HG03378 (cell line): ENCODE measurements around the gene TUBGCP6.
"Not testable (repeated sequence)": the region's sequence is repeated elsewhere in the genome, so short reads cannot be mapped to it uniquely, and the experiment has no call there.

Experiments
- ATAC-seq: cut with Tn5 transposase; IDR thresholded peaks from one replicate; pipeline ENCODE4 v1.9.1; 2021; ENCODE audit warnings: mild to moderate bottlenecking, moderate library complexity; ENCODE audit not compliant: unreplicated experiment

TUBGCP6 gene

GRCh38 chr22:50171965-50172421 is 72.8 kb downstream of the TUBGCP6 start:
- no peak for ATAC-seq

DNA sequence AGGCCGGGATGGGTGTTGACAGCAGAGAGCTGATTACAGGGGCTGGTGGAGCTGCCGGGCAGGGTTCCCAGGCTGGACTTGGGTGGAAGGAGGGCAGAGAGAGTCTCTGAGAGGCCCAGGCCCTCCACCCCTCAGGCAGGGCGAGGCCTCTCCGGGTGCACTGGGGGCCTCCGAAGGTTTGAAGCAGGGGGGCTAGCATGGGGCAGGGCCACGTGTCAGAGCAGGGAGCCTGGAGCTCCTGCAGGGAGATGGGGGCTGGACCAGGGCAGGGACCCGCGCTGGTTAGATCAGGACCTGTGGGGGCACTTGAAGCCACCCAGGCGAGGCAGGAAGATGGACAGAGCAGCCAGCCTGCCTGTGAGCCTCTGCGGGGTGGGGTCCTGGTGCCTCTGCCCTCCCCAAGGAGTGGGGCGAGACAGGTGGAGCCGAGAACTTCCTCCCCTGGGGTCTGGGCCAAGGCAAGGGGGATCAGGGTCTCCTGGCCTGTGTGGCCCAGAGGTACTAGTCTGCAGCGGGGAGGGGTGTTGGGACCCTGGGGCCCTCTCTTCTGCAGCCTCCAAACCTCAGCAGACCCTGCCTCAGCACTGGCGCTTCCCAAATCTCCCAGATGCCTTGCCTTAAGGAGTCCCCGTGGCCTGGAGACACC is 73.4 kb downstream of the TUBGCP6 start:
- ATAC-seq: no peak

DNA sequence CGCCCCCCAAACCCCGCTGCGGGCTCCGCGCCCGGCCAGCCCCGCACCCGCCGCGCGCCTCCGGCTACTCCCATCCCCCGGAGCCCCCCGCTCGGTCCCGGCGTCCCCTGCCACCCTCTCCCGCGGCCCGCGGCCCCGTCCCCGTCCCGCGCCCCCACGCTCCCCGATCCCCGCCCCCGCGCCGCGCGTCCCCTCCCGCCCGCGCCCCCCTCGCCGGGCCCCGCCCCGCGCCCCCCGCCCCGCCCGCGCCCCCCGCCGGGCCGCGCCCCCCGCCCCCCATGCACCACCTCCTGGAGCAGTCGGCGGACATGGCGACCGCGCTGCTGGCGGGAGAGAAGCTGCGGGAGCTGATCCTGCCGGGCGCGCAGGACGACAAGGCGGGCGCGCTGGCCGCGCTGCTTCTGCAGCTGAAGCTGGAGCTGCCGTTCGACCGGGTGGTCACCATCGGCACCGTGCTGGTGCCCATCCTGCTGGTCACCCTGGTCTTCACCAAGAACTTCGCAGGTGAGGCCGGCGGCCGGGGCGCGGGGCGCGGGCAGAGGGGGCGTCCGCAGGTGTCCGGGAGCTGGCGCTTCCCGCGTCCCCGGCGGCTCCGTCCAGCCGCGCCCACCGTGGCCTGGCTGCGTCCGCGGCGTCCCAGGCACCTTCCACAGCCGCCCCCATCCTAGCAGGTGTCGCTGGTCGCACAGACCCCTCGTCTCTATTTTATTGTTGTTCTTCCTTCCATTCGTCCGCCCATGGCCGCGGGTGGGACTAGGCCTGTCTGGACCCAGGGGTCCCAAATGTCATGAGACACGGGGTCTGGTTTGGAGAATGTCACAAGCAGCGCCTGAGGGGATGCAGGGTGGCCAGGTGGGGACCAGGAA is 74.1 kb downstream of the TUBGCP6 start, which contains the start of gene PANX2:
TSS of gene PANX2 (plus strand) at position 279 of the 866 bp plus-strand sequence. CDS start at position 279, 0 bp downstream.
- ATAC-seq: no peak

- no peak for ATAC-seq
Measured at GRCh38 chr22:50169774-50170341, 75.0 kb downstream of the TUBGCP6 start.

GRCh38 chr22:50169181-50169759 is 75.6 kb downstream of the TUBGCP6 start:
- no peak for ATAC-seq

- not testable (repeated sequence) for ATAC-seq
Measured at GRCh38 chr22:50168490-50169180, 76.2 kb downstream of the TUBGCP6 start.

- ATAC-seq: no peak
Measured at GRCh38 chr22:50167689-50168489, 76.9 kb downstream of the TUBGCP6 start.
